GM18507 (cell line): ENCODE results near the gene RHOBTB1.

Experiments used
- DNase-seq: peaks from one replicate; pipeline ENCODE4 v3.0.0; 2011; ENCODE audit warnings: low read depth; ENCODE audit not compliant: insufficient read length; ENCODE audit errors: extremely low spot score
- FAIRE-seq: peaks from 2 replicates; lab custom pipeline; 2011; peaks lifted over from hg19 to GRCh38; lab: Jason Lieb, UNC

RHOBTB1 gene

GRCh38 chr10:60967260-60967659 is 23.3 kb upstream of the RHOBTB1 start:
- FAIRE-seq: no peak
- DNase-seq: no peak

DNA sequence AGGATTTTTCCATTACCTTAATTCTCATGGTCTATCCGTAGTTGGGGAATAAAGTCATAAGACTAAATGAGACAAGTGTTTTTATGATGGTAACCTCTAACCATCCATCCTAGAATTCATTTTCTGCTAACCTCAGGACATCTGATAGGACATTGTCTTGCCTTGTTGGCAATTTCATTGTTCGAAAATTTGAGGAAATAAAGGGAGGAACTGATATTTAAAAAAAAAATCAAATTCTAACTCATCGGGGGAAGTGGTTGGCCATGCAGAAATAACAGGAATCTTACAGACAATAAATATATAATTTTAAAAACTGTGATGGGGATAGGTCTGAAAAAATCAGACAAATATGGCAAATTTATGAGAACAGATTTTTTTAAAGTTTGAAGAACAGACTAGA is 21.7 kb upstream of the RHOBTB1 start:
- no peak for DNase-seq
- FAIRE-seq: no peak

GRCh38 chr10:60964257-60965235 is 20.6 kb upstream of the RHOBTB1 start:
- DNase-seq: peak; percentile 7
- peak; percentile 85 for FAIRE-seq

DNA sequence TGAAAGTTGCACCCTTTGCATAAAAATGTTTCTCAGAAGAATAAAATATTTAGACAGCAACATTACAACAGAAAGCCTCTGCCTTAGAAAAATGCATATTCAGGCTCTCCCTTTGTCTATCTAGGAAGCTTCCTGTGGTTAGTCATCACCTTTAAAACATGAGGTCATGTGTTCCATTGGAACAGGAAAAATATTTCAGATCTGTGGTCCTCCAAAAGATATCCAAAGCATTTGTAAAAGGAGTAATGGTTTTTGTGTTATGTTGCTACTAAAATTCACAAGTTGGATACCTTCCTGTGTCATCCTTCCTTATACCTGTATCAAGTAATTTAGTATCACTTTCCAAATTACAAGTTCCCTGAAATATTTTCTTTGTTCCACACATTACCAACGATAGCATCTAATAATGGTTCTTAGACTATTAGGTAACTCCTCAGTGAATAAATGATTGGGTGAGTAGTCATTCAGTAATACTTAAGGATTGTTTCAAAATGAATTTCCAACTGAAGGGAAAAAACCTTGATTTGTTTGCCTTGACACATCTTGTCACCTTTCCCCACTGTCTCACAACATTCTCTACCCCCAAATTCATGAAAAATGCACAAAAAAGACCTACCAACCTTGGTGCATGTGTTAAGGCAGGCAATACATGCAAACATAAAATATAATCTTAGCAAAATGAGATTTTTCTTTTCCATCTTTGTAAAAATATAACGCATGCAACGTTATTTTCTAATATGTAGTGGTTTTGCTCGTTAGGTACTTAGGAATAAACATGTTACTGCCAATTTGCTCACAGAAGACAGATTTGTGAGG is 19.7 kb upstream of the RHOBTB1 start:
- DNase-seq (no peak), FAIRE-seq (no peak)

GRCh38 chr10:60962946-60963345 is 19.0 kb upstream of the RHOBTB1 start:
- DNase-seq (no peak), FAIRE-seq (no peak)

DNA sequence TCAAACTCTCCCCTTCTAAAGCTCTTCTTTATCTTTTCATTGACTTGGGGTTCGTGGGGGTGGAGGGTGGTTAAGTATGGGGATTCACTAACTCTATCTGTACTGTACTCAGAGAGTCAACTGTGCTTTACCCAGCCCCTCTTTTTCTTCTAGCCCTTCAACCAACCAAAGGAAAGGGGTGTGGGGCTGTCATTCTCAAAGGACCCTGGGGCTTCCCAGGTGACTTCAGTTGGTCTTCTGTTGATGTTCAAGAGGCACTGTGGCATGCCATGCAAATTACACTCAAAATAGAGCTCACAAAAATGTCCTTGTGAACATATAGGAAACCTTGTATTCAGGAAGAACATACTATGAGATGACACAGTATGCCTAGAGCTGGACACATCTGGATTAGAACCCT is 16.9 kb upstream of the RHOBTB1 start:
- no peak for DNase-seq
- FAIRE-seq: no peak

DNA sequence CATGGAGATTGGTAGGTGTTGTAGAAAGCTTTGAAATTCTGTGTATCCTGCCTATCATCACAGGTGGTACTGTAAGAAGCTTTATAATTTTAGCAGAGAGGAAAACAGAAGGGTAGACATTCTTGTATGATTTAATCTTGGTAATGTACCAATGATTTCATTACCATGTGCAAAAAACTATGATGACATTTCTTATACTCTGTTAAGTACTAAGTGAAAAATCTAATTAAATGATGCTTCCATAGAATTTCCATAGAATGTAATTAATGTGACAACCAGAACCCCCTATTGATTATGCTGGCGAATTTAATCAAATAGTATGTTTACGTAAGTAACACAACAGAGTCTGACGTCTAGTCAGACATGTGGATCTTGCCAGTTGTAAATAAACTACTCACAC is 16.0 kb upstream of the RHOBTB1 start:
- FAIRE-seq (no peak), DNase-seq (no peak)

DNA sequence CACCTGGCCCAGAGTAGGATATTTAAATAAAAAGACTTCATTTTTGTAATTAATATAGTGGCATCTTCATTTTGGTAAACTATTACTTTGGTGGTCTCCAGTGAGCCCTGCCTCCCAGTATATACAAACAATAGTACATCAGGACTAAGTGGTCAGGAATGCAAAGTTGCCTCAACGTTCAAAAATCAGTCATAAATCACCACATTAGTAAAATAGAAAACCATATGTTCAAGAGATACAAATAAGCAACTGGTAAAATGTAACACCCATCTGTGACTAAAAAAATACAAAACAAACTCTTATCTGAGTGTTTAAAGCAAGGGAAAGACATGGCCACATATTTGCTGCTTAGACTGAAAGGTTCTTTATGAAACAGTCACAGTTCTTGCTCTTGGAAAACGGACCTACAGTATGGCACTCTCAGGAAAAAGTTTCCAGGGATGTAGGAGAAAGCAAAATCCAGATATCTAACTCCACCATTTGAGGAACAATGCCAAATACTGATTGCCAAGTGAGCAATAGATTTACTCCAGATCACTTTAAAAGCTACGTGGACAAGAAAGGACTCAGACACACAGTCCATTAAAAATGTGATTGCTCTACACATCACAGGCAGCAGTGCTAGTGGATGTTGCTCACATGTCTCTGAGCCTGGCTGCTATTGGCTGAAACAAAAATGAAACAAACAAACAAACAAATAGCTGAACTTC is 15.1 kb upstream of the RHOBTB1 start:
- DNase-seq: no peak
- no peak for FAIRE-seq

DNA sequence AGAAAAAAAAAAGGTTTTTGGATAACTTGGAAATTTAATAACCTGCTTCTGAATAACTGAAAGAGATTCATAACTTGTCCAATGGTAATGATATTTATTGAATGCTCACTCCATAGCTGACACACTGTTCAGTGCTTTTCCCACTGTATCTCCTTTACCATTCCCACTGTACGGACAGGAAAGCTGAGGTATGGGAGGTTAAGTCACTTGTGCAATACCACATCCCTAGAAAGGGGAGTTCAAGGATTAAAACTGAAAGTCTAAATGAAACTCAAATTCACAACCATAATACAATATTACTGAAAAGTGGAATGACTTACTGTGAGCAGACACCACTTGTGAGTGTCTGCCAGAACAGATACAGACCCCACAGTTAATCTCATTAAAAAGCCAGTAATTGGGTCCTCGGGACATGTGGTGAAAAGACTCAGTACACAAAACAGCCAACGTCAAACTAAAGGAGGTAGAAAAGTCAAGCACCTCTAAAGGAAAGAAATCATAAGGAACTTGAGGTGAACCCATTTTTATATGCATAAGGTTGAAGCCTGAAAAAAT is 13.8 kb upstream of the RHOBTB1 start:
- FAIRE-seq (no peak), DNase-seq (no peak)

GRCh38 chr10:60955957-60956425 is 12.0 kb upstream of the RHOBTB1 start:
- no peak for DNase-seq
- no peak for FAIRE-seq

- FAIRE-seq: no peak
- no peak for DNase-seq
These were observed 11.3 kb upstream of the RHOBTB1 start for GRCh38 chr10:60955316-60955715.

DNA sequence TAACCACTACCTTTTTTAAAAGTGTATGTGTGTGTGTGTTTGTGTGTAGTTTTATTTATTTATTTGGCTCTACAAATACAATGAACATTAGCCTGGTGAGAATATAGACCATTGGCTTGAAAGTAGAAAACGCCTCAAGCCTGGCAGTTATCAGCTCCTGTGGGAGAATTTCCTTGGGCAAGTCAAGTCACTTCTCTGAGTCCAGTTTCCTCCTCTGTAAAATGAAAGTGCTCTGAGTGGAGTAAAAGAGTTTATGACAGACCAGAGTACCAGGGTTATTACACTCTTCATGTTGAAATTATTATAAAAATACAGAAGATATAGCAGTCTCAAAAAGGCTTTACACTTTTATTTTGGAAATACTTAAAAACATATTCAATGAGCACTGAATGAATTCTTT is 10.1 kb upstream of the RHOBTB1 start:
- FAIRE-seq (no peak), DNase-seq (no peak)

GRCh38 chr10:60953420-60953819 is 9.4 kb upstream of the RHOBTB1 start:
- FAIRE-seq (no peak), DNase-seq (no peak)

- no peak for DNase-seq
- FAIRE-seq: no peak
These were observed 8.8 kb upstream of the RHOBTB1 start for GRCh38 chr10:60952846-60953220.

- no peak for FAIRE-seq
- DNase-seq: no peak
These were observed 8.3 kb upstream of the RHOBTB1 start for GRCh38 chr10:60952067-60952845.

DNA sequence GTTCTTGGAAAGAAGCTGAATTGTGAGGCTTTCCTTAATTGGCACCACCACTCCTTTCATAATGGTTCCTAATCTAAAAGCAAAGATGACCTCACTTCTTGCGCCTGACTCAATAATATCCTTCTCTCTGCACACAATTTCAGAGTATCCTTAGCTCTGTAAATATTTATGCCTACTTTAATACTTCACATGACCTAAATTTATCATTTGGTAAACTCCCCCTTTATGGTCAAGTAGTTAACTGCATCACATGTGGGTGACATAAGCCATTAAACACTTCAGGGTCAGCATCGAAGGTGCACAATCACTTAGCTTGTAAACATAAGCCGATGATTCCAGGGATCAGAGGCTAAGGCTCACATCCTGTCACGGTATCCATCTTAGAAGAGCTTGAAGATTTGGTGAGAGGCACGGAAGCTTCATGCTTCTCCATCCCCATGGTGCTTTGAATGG is 7.3 kb upstream of the RHOBTB1 start:
- FAIRE-seq (no peak), DNase-seq (no peak)

- FAIRE-seq: no peak
These were observed 6.3 kb upstream of the RHOBTB1 start for GRCh38 chr10:60950300-60950699.

GRCh38 chr10:60948851-60949250 is 4.9 kb upstream of the RHOBTB1 start:
- no peak for FAIRE-seq
- no peak for DNase-seq

More at GRCh38 chr10:60950300-60950699, 6.3 kb upstream of the RHOBTB1 start:
- DNase-seq: no peak

- DNase-seq (no peak), FAIRE-seq (no peak)
These were observed 919 bp upstream of the RHOBTB1 start for GRCh38 chr10:60944910-60945297.
